Adrenal gland (tissue), 5 donors: Measurements from ENCODE around the gene INKA2.

Experiments used
- CTCF ChIP-seq, 6 experiments: fragments of 450-650 bp in 4 of 6; fragments of 200-600 bp in 2 of 6; sonication (generic) in 1 of 6; IDR thresholded peaks; 1 replicate in 5 of 6; 2 replicates in 1 of 6; pipeline versions ENCODE4 v1.5.1 to v1.8.0; 2016 to 2021; ENCODE audit warnings: antibody characterized with exemption in 6 of 6, mild to moderate bottlenecking in 2 of 6, moderate library complexity in 1 of 6
- POLR2A ChIP-seq, 2 donors: fragments of 450-650 bp; IDR thresholded peaks; one replicate each; pipeline ENCODE4 v1.6.1; 2017; ENCODE audit warnings: antibody characterized with exemption in 2 of 2, mild to moderate bottlenecking in 2 of 2, moderate library complexity in 1 of 2
- donor health status: DM: no; HTN: no; CAD: no.

- TF ChIP-seq CTCF (IDR thresholded peaks at IDR 0.05) (no peak), POLR2A (IDR thresholded peaks at IDR 0.05) (no peak)
These were observed 37.7 kb upstream of the INKA2 start for GRCh38 chr1:111776861-111777260.
